HepG2 (cell line): ENCODE data around the gene MYL12B. TPM values are rescaled to one million over a fixed set of nuclear protein-coding genes. Genes with fewer than 3 reads are reported as not detected.
A peak's percentile ranks its signal among the peaks of the same experiment; 100 is the strongest.

ENCODE experiments used
- HNRNPK ChIP-seq: fragments of 200-400 bp; formaldehyde crosslinking; IDR thresholded peaks from 2 replicates; pipeline ENCODE4 v1.6.1; 2018; ENCODE audit warnings: low read length, low read depth, moderate library complexity, mild to moderate bottlenecking; ENCODE audit not compliant: poor library complexity, severe bottlenecking
- JARID2 ChIP-seq: sonication (generic); formaldehyde crosslinking; IDR thresholded peaks from 2 replicates; pipeline ENCODE4 v1.8.1; 2023; ENCODE audit warnings: missing genetic modification reagents, inconsistent platforms; ENCODE audit not compliant: insufficient replicate concordance
- PITX1 ChIP-seq: sonication (generic); formaldehyde crosslinking; IDR thresholded peaks from 2 replicates; pipeline ENCODE4 v1.5.1; 2020; ENCODE audit warnings: mild to moderate bottlenecking, missing genetic modification reagents
- POGZ ChIP-seq: sonication (generic); formaldehyde crosslinking; IDR thresholded peaks from 2 replicates; pipeline ENCODE4 v1.4.0; 2020; ENCODE audit warnings: mild to moderate bottlenecking, missing genetic modification reagents
- RARA ChIP-seq: IDR thresholded peaks from 2 replicates; pipeline ENCODE4 v1.6.1; 2016; ENCODE audit warnings: missing genetic modification reagents, missing compliant biosample characterization
- SP1 ChIP-seq, 2 experiments: fragments of 450-650 bp in 1 of 2; sonication (generic) in 1 of 2; formaldehyde crosslinking in 1 of 2; IDR thresholded peaks; 2 replicates each; pipeline versions ENCODE4 v1.4.0 to v1.6.1; 2016 to 2020; ENCODE audit warnings: missing genetic modification reagents in 1 of 2
- STAT5B ChIP-seq: sonication (generic); formaldehyde crosslinking; IDR thresholded peaks from 2 replicates; pipeline ENCODE4 v1.4.0; 2020; ENCODE audit warnings: missing genetic modification reagents
- WIZ ChIP-seq: sonication (generic); formaldehyde crosslinking; IDR thresholded peaks from 2 replicates; pipeline ENCODE4 v1.5.1; 2020; ENCODE audit warnings: mild to moderate bottlenecking, missing genetic modification reagents
- ZBTB8A ChIP-seq: sonication (generic); formaldehyde crosslinking; IDR thresholded peaks from 2 replicates; pipeline ENCODE4 v1.4.0; 2020; ENCODE audit warnings: mild to moderate bottlenecking, low read depth, missing genetic modification reagents, borderline replicate concordance
- ZFP1 ChIP-seq: IDR thresholded peaks from 2 replicates; pipeline ENCODE4 v1.6.1; 2016
- ZNF24 ChIP-seq: fragments of 450-650 bp; IDR thresholded peaks from 2 replicates; pipeline ENCODE4 v1.6.1; 2017; ENCODE audit warnings: antibody characterized with exemption, mild to moderate bottlenecking
- polyA plus RNA-seq, 8 experiments: library from polyadenylated mRNA; depleted of rRNA in 3 of 8; stranded (reverse) in 7 of 8; unstranded in 1 of 8; fragments of >200 nt; fragmentation: Illumina TruSeq in 4 of 8; extraction: Trizol in 4 of 8; gene quantifications; 2 replicates each; pipeline versions ENCODE4 v1.2.1 to v1.2.3, GENCODE V29; 2011 to 2016; ENCODE audit warnings: low read depth in 4 of 8, missing spikeins in 1 of 8, mixed read lengths in 1 of 8; ENCODE audit not compliant: insufficient read depth in 1 of 8
- total RNA-seq, 5 experiments: library from RNA; depleted of rRNA; stranded (reverse); fragments of >200 nt; fragmentation: Illumina TruSeq; extraction: Trizol; gene quantifications; 2 replicates each; pipeline ENCODE4 v1.2.3, GENCODE V29; 2016; ENCODE audit warnings: low read depth in 1 of 5
- TF ChIP-seq, protein P1 (sequence below): IDR thresholded peaks from 2 replicates; pipeline ENCODE4 v1.6.1; 2016; ENCODE audit warnings: low read depth, control low read depth
- TF ChIP-seq, protein P2 (sequence below): IDR thresholded peaks from 2 replicates; pipeline ENCODE4 v1.6.1; 2016; ENCODE audit warnings: missing genetic modification reagents, missing compliant biosample characterization
- TF ChIP-seq, protein P3 (sequence below): sonication (generic); IDR thresholded peaks from 2 replicates; pipeline ENCODE4 v1.6.1; 2016; ENCODE audit warnings: low read depth, borderline replicate concordance
- TF ChIP-seq, protein P4 (sequence below): sonication (generic); formaldehyde crosslinking; IDR thresholded peaks from 2 replicates; pipeline ENCODE4 v1.4.0; 2020; ENCODE audit warnings: mild to moderate bottlenecking, missing genetic modification reagents
- TF ChIP-seq, protein P5 (sequence below): sonication (generic); formaldehyde crosslinking; IDR thresholded peaks from 2 replicates; pipeline ENCODE4 v1.5.0; 2020; ENCODE audit warnings: missing genetic modification reagents, mild to moderate bottlenecking, borderline replicate concordance
- TF ChIP-seq, protein P6 (sequence below): sonication (generic); formaldehyde crosslinking; IDR thresholded peaks from 2 replicates; pipeline ENCODE4 v1.5.0; 2020; ENCODE audit warnings: mild to moderate bottlenecking, missing genetic modification reagents, moderate library complexity
- TF ChIP-seq, protein P7 (sequence below): sonication (generic); formaldehyde crosslinking; IDR thresholded peaks from 2 replicates; pipeline ENCODE4 v1.5.1; 2020; ENCODE audit warnings: missing genetic modification reagents, mild to moderate bottlenecking, borderline replicate concordance
- TF ChIP-seq, protein P8 (sequence below): sonication (generic); formaldehyde crosslinking; conservative IDR thresholded peaks from 2 replicates; pipeline ENCODE4 v1.5.0; 2020; ENCODE audit warnings: missing genetic modification reagents

Gene MYL12B
- total and polyA plus RNA-seq, 2 of the 13 experiments (the other 11 are each of a cell fraction or from before 2014, with no cell fraction given): 265 to 340 TPM

DNA sequence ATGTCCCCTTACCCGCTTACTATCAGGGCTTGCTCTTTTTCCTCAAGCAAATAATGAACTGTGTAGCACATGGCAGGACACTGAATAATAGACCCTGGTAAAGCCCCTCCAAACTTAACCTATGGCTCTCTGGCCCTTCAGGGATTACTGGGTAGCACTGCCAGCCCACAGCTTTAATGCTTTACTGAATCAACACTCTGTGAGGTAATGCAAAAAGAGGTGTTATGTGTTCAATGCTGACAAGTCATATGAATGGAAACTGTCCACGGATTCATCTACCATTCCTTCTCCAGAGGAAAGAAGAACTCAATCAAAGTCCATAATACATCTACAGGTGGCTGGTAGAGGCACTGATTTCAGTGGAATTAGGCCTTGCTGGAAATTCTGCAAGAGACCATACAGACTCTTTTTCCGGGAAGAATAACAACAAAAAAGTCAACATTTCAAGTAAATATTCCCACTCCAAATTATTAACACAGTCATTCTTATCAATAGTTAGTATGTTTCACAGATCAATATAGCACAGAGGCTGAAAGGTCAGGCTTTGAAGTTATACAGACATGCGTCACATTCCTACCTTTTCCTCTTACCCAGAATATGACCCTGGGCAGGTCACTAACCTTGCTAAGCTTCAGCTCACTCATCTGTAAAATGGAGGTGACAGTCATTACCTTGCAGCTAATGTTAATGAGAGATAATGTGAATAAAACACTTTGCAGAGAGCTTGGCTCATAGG is 28.3 kb upstream of the MYL12B start (continued):
- TF ChIP-seq, protein P1, sequence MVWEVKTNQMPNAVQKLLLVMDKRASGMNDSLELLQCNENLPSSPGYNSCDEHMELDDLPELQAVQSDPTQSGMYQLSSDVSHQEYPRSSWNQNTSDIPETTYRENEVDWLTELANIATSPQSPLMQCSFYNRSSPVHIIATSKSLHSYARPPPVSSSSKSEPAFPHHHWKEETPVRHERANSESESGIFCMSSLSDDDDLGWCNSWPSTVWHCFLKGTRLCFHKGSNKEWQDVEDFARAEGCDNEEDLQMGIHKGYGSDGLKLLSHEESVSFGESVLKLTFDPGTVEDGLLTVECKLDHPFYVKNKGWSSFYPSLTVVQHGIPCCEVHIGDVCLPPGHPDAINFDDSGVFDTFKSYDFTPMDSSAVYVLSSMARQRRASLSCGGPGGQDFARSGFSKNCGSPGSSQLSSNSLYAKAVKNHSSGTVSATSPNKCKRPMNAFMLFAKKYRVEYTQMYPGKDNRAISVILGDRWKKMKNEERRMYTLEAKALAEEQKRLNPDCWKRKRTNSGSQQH (CRISPR knock-in tag): peak; percentile 10; the same call in 1 of the 2 replicates
- TF ChIP-seq, protein P2, sequence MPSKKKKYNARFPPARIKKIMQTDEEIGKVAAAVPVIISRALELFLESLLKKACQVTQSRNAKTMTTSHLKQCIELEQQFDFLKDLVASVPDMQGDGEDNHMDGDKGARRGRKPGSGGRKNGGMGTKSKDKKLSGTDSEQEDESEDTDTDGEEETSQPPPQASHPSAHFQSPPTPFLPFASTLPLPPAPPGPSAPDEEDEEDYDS: peak; percentile 59
- TF ChIP-seq ZNF24 (peak; percentile 49), WIZ (CRISPR knock-in tag) (no peak), PITX1 (peak; percentile 77), HNRNPK (no peak), POGZ (CRISPR knock-in tag) (peak; percentile 85), JARID2 (CRISPR knock-in tag) (no peak), RARA (CRISPR knock-in tag) (peak; percentile 100), SP1 (IDR thresholded peaks at IDR 0.05) (no peak), SP1 (CRISPR knock-in tag; IDR thresholded peaks at IDR 0.05) (no peak), ZFP1 (CRISPR knock-in tag) (peak; percentile 74), STAT5B (CRISPR knock-in tag) (no peak; the same call in 1 of the 2 replicates), ZBTB8A (CRISPR knock-in tag) (no peak)
- TF ChIP-seq, protein P3, sequence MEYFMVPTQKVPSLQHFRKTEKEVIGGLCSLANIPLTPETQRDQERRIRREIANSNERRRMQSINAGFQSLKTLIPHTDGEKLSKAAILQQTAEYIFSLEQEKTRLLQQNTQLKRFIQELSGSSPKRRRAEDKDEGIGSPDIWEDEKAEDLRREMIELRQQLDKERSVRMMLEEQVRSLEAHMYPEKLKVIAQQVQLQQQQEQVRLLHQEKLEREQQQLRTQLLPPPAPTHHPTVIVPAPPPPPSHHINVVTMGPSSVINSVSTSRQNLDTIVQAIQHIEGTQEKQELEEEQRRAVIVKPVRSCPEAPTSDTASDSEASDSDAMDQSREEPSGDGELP: peak; percentile 60; the same call in 1 of the 2 replicates
- TF ChIP-seq, protein P4, sequence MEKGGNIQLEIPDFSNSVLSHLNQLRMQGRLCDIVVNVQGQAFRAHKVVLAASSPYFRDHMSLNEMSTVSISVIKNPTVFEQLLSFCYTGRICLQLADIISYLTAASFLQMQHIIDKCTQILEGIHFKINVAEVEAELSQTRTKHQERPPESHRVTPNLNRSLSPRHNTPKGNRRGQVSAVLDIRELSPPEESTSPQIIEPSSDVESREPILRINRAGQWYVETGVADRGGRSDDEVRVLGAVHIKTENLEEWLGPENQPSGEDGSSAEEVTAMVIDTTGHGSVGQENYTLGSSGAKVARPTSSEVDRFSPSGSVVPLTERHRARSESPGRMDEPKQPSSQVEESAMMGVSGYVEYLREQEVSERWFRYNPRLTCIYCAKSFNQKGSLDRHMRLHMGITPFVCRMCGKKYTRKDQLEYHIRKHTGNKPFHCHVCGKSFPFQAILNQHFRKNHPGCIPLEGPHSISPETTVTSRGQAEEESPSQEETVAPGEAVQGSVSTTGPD (CRISPR knock-in tag): 0 out of 2 replicates have a peak, but pooled peaks have one; percentile 43
- TF ChIP-seq, protein P5, sequence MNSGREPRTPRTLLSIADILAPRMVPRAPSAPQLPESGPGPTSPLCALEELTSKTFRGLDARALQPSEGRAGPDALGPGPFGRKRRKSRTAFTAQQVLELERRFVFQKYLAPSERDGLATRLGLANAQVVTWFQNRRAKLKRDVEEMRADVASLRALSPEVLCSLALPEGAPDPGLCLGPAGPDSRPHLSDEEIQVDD (CRISPR knock-in tag): no peak
- TF ChIP-seq, protein P6, sequence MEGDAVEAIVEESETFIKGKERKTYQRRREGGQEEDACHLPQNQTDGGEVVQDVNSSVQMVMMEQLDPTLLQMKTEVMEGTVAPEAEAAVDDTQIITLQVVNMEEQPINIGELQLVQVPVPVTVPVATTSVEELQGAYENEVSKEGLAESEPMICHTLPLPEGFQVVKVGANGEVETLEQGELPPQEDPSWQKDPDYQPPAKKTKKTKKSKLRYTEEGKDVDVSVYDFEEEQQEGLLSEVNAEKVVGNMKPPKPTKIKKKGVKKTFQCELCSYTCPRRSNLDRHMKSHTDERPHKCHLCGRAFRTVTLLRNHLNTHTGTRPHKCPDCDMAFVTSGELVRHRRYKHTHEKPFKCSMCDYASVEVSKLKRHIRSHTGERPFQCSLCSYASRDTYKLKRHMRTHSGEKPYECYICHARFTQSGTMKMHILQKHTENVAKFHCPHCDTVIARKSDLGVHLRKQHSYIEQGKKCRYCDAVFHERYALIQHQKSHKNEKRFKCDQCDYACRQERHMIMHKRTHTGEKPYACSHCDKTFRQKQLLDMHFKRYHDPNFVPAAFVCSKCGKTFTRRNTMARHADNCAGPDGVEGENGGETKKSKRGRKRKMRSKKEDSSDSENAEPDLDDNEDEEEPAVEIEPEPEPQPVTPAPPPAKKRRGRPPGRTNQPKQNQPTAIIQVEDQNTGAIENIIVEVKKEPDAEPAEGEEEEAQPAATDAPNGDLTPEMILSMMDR (CRISPR knock-in tag): no peak
- TF ChIP-seq, protein P7, sequence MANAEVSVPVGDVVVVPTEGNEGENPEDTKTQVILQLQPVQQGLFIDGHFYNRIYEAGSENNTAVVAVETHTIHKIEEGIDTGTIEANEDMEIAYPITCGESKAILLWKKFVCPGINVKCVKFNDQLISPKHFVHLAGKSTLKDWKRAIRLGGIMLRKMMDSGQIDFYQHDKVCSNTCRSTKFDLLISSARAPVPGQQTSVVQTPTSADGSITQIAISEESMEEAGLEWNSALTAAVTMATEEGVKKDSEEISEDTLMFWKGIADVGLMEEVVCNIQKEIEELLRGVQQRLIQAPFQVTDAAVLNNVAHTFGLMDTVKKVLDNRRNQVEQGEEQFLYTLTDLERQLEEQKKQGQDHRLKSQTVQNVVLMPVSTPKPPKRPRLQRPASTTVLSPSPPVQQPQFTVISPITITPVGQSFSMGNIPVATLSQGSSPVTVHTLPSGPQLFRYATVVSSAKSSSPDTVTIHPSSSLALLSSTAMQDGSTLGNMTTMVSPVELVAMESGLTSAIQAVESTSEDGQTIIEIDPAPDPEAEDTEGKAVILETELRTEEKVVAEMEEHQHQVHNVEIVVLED (CRISPR knock-in tag): no peak; the same call in 1 of the 2 replicates
- TF ChIP-seq, protein P8, sequence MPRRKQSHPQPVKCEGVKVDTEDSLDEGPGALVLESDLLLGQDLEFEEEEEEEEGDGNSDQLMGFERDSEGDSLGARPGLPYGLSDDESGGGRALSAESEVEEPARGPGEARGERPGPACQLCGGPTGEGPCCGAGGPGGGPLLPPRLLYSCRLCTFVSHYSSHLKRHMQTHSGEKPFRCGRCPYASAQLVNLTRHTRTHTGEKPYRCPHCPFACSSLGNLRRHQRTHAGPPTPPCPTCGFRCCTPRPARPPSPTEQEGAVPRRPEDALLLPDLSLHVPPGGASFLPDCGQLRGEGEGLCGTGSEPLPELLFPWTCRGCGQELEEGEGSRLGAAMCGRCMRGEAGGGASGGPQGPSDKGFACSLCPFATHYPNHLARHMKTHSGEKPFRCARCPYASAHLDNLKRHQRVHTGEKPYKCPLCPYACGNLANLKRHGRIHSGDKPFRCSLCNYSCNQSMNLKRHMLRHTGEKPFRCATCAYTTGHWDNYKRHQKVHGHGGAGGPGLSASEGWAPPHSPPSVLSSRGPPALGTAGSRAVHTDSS (CRISPR knock-in tag): no peak
